Anterior cingulate cortex (tissue), 58 donors: ENCODE results near the gene ZNF697.

Experiments used
- DNase-seq, 58 donors: peaks; one replicate each; lab custom pipeline; 2025; lab: John Stamatoyannopoulos, UW

ZNF697 gene

GRCh38 chr1:119667173-119667572 lies 19.1 kb upstream of the ZNF697 start:
- no peak for DNase-seq

GRCh38 chr1:119664067-119664466 lies 16.0 kb upstream of the ZNF697 start:
- no peak for DNase-seq

- no peak for DNase-seq
Observed at GRCh38 chr1:119662034-119662437, 14.0 kb upstream of the ZNF697 start.

- DNase-seq: no peak
Observed at GRCh38 chr1:119660253-119661083, 12.4 kb upstream of the ZNF697 start.

- DNase-seq: no peak
Observed at GRCh38 chr1:119659628-119660027, 11.6 kb upstream of the ZNF697 start.

GRCh38 chr1:119656410-119656955 lies 8.4 kb upstream of the ZNF697 start:
- no peak for DNase-seq

- no peak for DNase-seq
Observed at GRCh38 chr1:119655154-119655553, 7.1 kb upstream of the ZNF697 start.

- no peak for DNase-seq
Observed at GRCh38 chr1:119653839-119654170, 5.7 kb upstream of the ZNF697 start.

GRCh38 chr1:119653135-119653838 lies 5.2 kb upstream of the ZNF697 start:
- no peak for DNase-seq

GRCh38 chr1:119652587-119652986 lies 4.5 kb upstream of the ZNF697 start:
- DNase-seq: no peak

- peak in 1 of 58 donors; percentile 27 for DNase-seq
Observed at GRCh38 chr1:119651641-119652040, 3.6 kb upstream of the ZNF697 start.

GRCh38 chr1:119651133-119651532 lies 3.1 kb upstream of the ZNF697 start:
- no peak for DNase-seq

- no peak for DNase-seq
Observed at GRCh38 chr1:119648620-119649004, 546 bp upstream of the ZNF697 start.

GRCh38 chr1:119647228-119647733 lies 785 bp downstream of the ZNF697 start:
- DNase-seq: peak in 10 of 58 donors; percentile 4 to 55 (median 28)

GRCh38 chr1:119646521-119647227 lies 1.4 kb downstream of the ZNF697 start:
- peak in 1 of 58 donors; percentile 35 for DNase-seq

GRCh38 chr1:119639109-119639508 lies 9.0 kb downstream of the ZNF697 start:
- DNase-seq: no peak

- DNase-seq: no peak
Observed at GRCh38 chr1:119637710-119638109, 10.4 kb downstream of the ZNF697 start.

GRCh38 chr1:119636491-119637089 lies 11.5 kb downstream of the ZNF697 start:
- DNase-seq: no peak

GRCh38 chr1:119635811-119636390 lies 12.2 kb downstream of the ZNF697 start:
- no peak for DNase-seq

- no peak for DNase-seq
Observed at GRCh38 chr1:119634016-119634415, 14.1 kb downstream of the ZNF697 start.
